SK-N-SH treated with all-trans-retinoic acid at 6 μM for 48 hours (cell line): ENCODE results near the gene GPATCH3.

ENCODE experiments used
- ATAC-seq: fragments of 200-7000 bp; cut with Tn5 transposase; 3 replicates; pipeline ENCODE4 v1.9.1; 2020; ENCODE audit warnings: mild to moderate bottlenecking, moderate library complexity
- ARNTL ChIP-seq: fragments of 450-650 bp; formaldehyde crosslinking; IDR thresholded peaks from 2 replicates; pipeline ENCODE4 v1.5.0; 2020; ENCODE audit warnings: low read depth, mild to moderate bottlenecking, moderate library complexity, borderline replicate concordance
- CREB5 ChIP-seq: fragments of 250-450 bp; sonication (Bioruptor Pico); IDR thresholded peaks from 2 replicates; pipeline ENCODE4 v1.5.1; 2020; ENCODE audit warnings: low read depth, mild to moderate bottlenecking, moderate library complexity
- CSDC2 ChIP-seq: fragments of 250-450 bp; sonication (Bioruptor Pico); IDR thresholded peaks from 2 replicates; pipeline ENCODE4 v1.5.0; 2020; ENCODE audit warnings: mild to moderate bottlenecking, moderate library complexity
- CSRNP3 ChIP-seq: fragments of 250-450 bp; sonication (Bioruptor Pico); IDR thresholded peaks from 2 replicates; pipeline ENCODE4 v1.5.1; 2021; ENCODE audit warnings: mild to moderate bottlenecking, moderate library complexity
- ESRRG ChIP-seq: fragments of 250-450 bp; sonication (Bioruptor Pico); IDR thresholded peaks from 2 replicates; pipeline ENCODE4 v1.6.1; 2021; ENCODE audit warnings: mild to moderate bottlenecking
- GLIS3 ChIP-seq: fragments of 250-450 bp; sonication (Bioruptor Pico); IDR thresholded peaks from 2 replicates; pipeline ENCODE4 v1.5.0; 2020; ENCODE audit warnings: mild to moderate bottlenecking, moderate library complexity
- ISL1 ChIP-seq: fragments of 250-450 bp; sonication (Bioruptor Pico); IDR thresholded peaks from 2 replicates; pipeline ENCODE4 v2.1.2; 2022; ENCODE audit warnings: mild to moderate bottlenecking, moderate library complexity
- OSR1 ChIP-seq: fragments of 250-450 bp; sonication (Bioruptor Pico); IDR thresholded peaks from 2 replicates; pipeline ENCODE4 v1.8.0; 2022; ENCODE audit warnings: moderate library complexity, mild to moderate bottlenecking, inconsistent platforms
- PATZ1 ChIP-seq: fragments of 250-450 bp; sonication (Bioruptor Pico); IDR thresholded peaks from 2 replicates; pipeline ENCODE4 v1.8.0; 2020; ENCODE audit warnings: mild to moderate bottlenecking, moderate library complexity, borderline replicate concordance
- POU6F1 ChIP-seq: fragments of 250-450 bp; sonication (Bioruptor Pico); IDR thresholded peaks from 2 replicates; pipeline ENCODE4 v1.8.0; 2021; ENCODE audit warnings: low read depth, mild to moderate bottlenecking, moderate library complexity, borderline replicate concordance
- PPARA ChIP-seq: fragments of 250-450 bp; sonication (Bioruptor Pico); IDR thresholded peaks from 2 replicates; pipeline ENCODE4 v1.5.0; 2020; ENCODE audit warnings: mild to moderate bottlenecking, borderline replicate concordance
- RARB ChIP-seq: fragments of 250-450 bp; sonication (Bioruptor Pico); IDR thresholded peaks from 2 replicates; pipeline ENCODE4 v1.8.0; 2021; ENCODE audit warnings: mild to moderate bottlenecking, moderate library complexity
- SNAI2 ChIP-seq: fragments of 250-450 bp; sonication (Bioruptor Pico); IDR thresholded peaks from 2 replicates; pipeline ENCODE4 v1.5.0; 2020; ENCODE audit warnings: mild to moderate bottlenecking, moderate library complexity
- TSHZ2 ChIP-seq: fragments of 250-450 bp; sonication (Bioruptor Pico); IDR thresholded peaks from 2 replicates; pipeline ENCODE4 v1.5.0; 2020; ENCODE audit warnings: mild to moderate bottlenecking, moderate library complexity
- ZFP3 ChIP-seq: fragments of 250-450 bp; sonication (Bioruptor Pico); IDR thresholded peaks from 2 replicates; pipeline ENCODE4 v1.5.0; 2020; ENCODE audit warnings: mild to moderate bottlenecking, moderate library complexity
- ZFP30 ChIP-seq: fragments of 450-650 bp; formaldehyde crosslinking; IDR thresholded peaks from 2 replicates; pipeline ENCODE4 v1.5.0; 2022; ENCODE audit warnings: mild to moderate bottlenecking, moderate library complexity
- ZNF565 ChIP-seq: fragments of 450-650 bp; formaldehyde crosslinking; conservative IDR thresholded peaks from 2 replicates; pipeline ENCODE4 v1.5.0; 2020; ENCODE audit warnings: low read depth, mild to moderate bottlenecking, moderate library complexity
- ZNF70 ChIP-seq: fragments of 450-650 bp; formaldehyde crosslinking; IDR thresholded peaks from 2 replicates; pipeline ENCODE4 v1.5.0; 2020; ENCODE audit warnings: mild to moderate bottlenecking, moderate library complexity
- ZNF8 ChIP-seq: fragments of 450-650 bp; formaldehyde crosslinking; IDR thresholded peaks from 2 replicates; pipeline ENCODE4 v1.5.0; 2020; ENCODE audit warnings: mild to moderate bottlenecking, moderate library complexity

GPATCH3 gene

GRCh38 chr1:26913754-26914619, 13.7 kb upstream of the GPATCH3 start, which contains the start of gene NR0B2:
NR0B2 (minus strand) TSS chr1:26913975; CDS start chr1:26913940, 35 bp downstream.
- ATAC-seq, result no peak
- TF ChIP-seq ZNF565 (CRISPR knock-in tag) (no peak), ZNF8 (CRISPR knock-in tag) (no peak), CREB5 (no peak), CSRNP3 (CRISPR knock-in tag) (no peak), ARNTL (CRISPR knock-in tag) (no peak), TSHZ2 (CRISPR knock-in tag) (no peak), OSR1 (CRISPR knock-in tag) (no peak), ESRRG (CRISPR knock-in tag) (no peak), ZNF70 (CRISPR knock-in tag) (no peak), CSDC2 (no peak), POU6F1 (CRISPR knock-in tag) (no peak)
- TF ChIP-seq, all 23 proteins: peak for 0

- ATAC-seq, result no peak
Measured at GRCh38 chr1:26913389-26913753, 13.1 kb upstream of the GPATCH3 start.

GRCh38 chr1:26912147-26912490, 11.9 kb upstream of the GPATCH3 start:
- TF ChIP-seq PPARA (CRISPR knock-in tag) (no peak), CREB5 (no peak), GLIS3 (CRISPR knock-in tag) (no peak), CSDC2 (no peak), ARNTL (CRISPR knock-in tag) (no peak), OSR1 (CRISPR knock-in tag) (no peak), ISL1 (CRISPR knock-in tag) (no peak), ZFP3 (no peak), PATZ1 (CRISPR knock-in tag) (no peak), ZFP30 (CRISPR knock-in tag) (no peak)
- TF ChIP-seq, all 23 proteins: peak for 0
- ATAC-seq, result no peak

More at GRCh38 chr1:26913389-26913753, 13.1 kb upstream of the GPATCH3 start:
- TF ChIP-seq ZFP30 (CRISPR knock-in tag), result no peak
- no peak for TF ChIP-seq CSRNP3 (CRISPR knock-in tag)
- no peak for TF ChIP-seq SNAI2 (CRISPR knock-in tag)
- TF ChIP-seq RARB (CRISPR knock-in tag), result no peak
- TF ChIP-seq ZNF8 (CRISPR knock-in tag), result no peak
- TF ChIP-seq CSDC2, result no peak
